ENCODE data around the gene SPPL2C.

Gene SPPL2C

DNA sequence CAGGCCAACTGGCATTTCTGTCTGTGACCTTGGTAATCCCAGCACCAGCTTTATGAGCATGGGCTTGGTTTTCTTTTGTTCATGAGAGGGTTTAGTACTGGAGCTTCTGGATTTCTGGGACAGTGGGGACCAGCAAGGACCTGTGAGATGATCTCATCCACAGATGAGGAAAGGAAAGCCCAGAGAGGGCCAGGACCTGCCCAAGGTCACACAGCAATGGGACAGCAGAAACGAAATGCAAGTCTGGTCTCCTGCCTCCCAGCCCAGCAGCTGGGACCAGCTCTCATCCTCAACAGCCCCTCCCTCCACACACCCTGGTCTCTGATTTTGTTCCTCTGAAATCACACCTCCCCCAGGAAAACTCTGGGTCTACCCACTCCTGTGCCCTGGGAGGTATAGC is 7.2 kb downstream of the SPPL2C start:
- no peak overlapping the region for H4K5ac ChIP-seq (ENCODE audit: low read length)
- H2AK5ac ChIP-seq (ENCODE audit: low read length), result no peak overlapping the region
- no peak overlapping the region for H3K27ac ChIP-seq (ENCODE audit: low read depth, low read length)
- H3K79me1 ChIP-seq (ENCODE audit: low read length), result no peaks in the 10 kb centered on the region
- H2BK120ac ChIP-seq (ENCODE audit: low read depth, low read length), result no peak overlapping the region
- H3K56ac ChIP-seq (ENCODE audit: low read length), result no peak overlapping the region
- no peak overlapping the region for H4K8ac ChIP-seq (ENCODE audit: low read depth, low read length)
- no peak for DNase-seq
- no peaks in the 10 kb centered on the region for H3K36me3 ChIP-seq (ENCODE audit: control insufficient read depth, insufficient read depth, low read length)
- H3K4me1 ChIP-seq (ENCODE audit: control insufficient read depth, low read depth, low read length), result no peaks in the 10 kb centered on the region
- H3K23ac ChIP-seq (ENCODE audit: low read length), result no peak overlapping the region
- no peak overlapping the region for H2BK15ac ChIP-seq (replicated peaks; ENCODE audit: low read depth)
- no peak overlapping the region for H2BK5ac ChIP-seq (ENCODE audit: low read length)
- no peaks in the 10 kb centered on the region for H3K79me2 ChIP-seq (ENCODE audit: control insufficient read depth, insufficient read depth, low read length)
- H3K4me3 ChIP-seq (ENCODE audit: low read length), result no peak overlapping the region
- no peaks in the 10 kb centered on the region for H3K27me3 ChIP-seq (ENCODE audit: insufficient read depth, low read length, poor library complexity)
- no peak overlapping the region for H3K9ac ChIP-seq (ENCODE audit: low read length)
- WGBS (ENCODE audit: extremely low coverage, insufficient coverage, low lambda C conversion rate), result no CpG with 5 or more reads among the region's 1 CpG
- no peak overlapping the region for H3K4ac ChIP-seq (ENCODE audit: low read depth, low read length)
- H3K4me2 ChIP-seq (ENCODE audit: low read length), result no peak overlapping the region
- H3K18ac ChIP-seq (ENCODE audit: low read length), result no peak overlapping the region

DNA sequence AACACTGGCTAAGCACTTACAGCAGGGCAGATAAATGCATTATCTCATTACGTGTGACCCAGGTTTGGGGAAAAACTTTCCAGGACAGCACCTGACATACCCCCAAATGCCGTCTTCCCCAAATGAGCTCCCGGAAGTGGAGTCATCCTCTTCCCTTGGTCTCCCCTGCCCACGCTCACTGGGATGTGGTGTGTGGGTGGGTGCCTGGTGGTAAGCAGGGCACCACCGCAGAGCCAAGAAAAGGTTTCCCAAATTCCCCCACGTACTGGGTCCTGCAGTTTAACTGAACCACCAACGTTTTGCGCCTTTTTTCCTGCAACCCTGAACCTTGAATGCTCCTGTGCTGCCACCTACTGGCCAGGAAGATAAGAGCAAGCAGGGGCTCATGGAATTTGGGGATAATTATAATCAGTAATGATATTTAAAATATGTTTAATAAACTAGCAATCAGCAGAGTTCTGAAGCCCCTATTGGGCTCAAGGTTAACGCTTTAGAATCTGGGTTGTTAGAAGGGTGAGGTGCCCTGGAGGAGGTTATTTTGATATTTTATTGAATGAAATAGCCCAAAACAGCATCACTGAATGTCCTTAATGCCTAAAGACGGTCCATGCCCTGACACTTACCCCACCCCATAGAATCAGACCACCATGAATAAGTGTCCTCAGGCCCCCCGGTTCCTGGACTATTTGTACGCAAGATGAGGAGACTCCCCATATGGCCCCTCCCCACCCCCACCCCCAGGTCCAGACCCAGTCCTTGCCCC is 8.0 kb downstream of the SPPL2C start:
- Histone ChIP-seq H3K27me3 (ENCODE audit: insufficient read depth, low read length, poor library complexity) (no peaks in the 10 kb centered on the region), H3K27ac (ENCODE audit: low read depth, low read length) (no peak overlapping the region), H4K5ac (ENCODE audit: low read length) (no peak overlapping the region), H2BK5ac (ENCODE audit: low read length) (no peak overlapping the region), H3K4ac (ENCODE audit: low read depth, low read length) (no peak overlapping the region), H4K8ac (ENCODE audit: low read depth, low read length) (no peak overlapping the region), H3K79me1 (ENCODE audit: low read length) (no peaks in the 10 kb centered on the region), H3K36me3 (ENCODE audit: control insufficient read depth, insufficient read depth, low read length) (no peaks in the 10 kb centered on the region), H2AK5ac (ENCODE audit: low read length) (no peak overlapping the region), H3K4me1 (ENCODE audit: control insufficient read depth, low read depth, low read length) (no peaks in the 10 kb centered on the region), H3K4me2 (ENCODE audit: low read length) (no peak overlapping the region), H2BK15ac (replicated peaks; ENCODE audit: low read depth) (no peak overlapping the region), H3K18ac (ENCODE audit: low read length) (no peak overlapping the region), H3K79me2 (ENCODE audit: control insufficient read depth, insufficient read depth, low read length) (no peaks in the 10 kb centered on the region), H3K9ac (ENCODE audit: low read length) (no peak overlapping the region), H3K56ac (ENCODE audit: low read length) (no peak overlapping the region), H3K23ac (ENCODE audit: low read length) (no peak overlapping the region), H3K4me3 (ENCODE audit: low read length) (no peak overlapping the region), H2BK120ac (ENCODE audit: low read depth, low read length) (no peak overlapping the region)
- no CpG with 5 or more reads among the region's 12 CpGs for WGBS (ENCODE audit: extremely low coverage, insufficient coverage, low lambda C conversion rate)
- DNase-seq, result peak; percentile 67

DNA sequence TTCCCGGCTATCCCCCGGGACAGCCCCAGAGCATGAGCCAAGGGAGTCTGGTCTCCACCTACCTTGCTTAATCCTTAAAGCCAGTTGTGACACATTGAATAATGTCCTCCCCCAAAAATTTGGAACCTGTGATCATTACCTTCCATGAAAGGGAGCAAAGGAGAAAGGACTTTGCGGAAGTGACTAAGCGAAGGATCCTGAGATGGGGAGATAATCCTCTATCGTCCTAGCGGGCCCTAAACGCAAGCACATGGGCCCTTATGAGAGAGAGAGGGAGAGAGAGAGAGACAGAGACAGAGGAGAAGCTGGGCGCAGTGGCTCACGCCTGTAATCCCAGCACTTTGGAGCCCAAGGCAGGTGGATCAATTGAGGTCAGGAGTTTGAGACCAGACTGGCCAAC is 9.5 kb downstream of the SPPL2C start:
- Histone ChIP-seq H3K9ac (ENCODE audit: low read length) (no peak overlapping the region), H2BK120ac (ENCODE audit: low read depth, low read length) (no peak overlapping the region), H4K8ac (ENCODE audit: low read depth, low read length) (no peak overlapping the region), H3K23ac (ENCODE audit: low read length) (no peak overlapping the region), H3K56ac (ENCODE audit: low read length) (no peak overlapping the region), H3K4me2 (ENCODE audit: low read length) (no peak overlapping the region), H3K4me3 (ENCODE audit: low read length) (no peak overlapping the region), H4K5ac (ENCODE audit: low read length) (no peak overlapping the region), H3K36me3 (ENCODE audit: control insufficient read depth, insufficient read depth, low read length) (no peaks in the 10 kb centered on the region), H3K79me2 (ENCODE audit: control insufficient read depth, insufficient read depth, low read length) (no peaks in the 10 kb centered on the region), H3K4me1 (ENCODE audit: control insufficient read depth, low read depth, low read length) (no peaks in the 10 kb centered on the region), H2AK5ac (ENCODE audit: low read length) (no peak overlapping the region), H2BK15ac (replicated peaks; ENCODE audit: low read depth) (no peak overlapping the region), H3K4ac (ENCODE audit: low read depth, low read length) (no peak overlapping the region), H3K79me1 (ENCODE audit: low read length) (no peaks in the 10 kb centered on the region), H2BK5ac (ENCODE audit: low read length) (no peak overlapping the region), H3K18ac (ENCODE audit: low read length) (no peak overlapping the region), H3K27me3 (ENCODE audit: insufficient read depth, low read length, poor library complexity) (no peaks in the 10 kb centered on the region), H3K27ac (ENCODE audit: low read depth, low read length) (no peak overlapping the region)
- no CpG with 5 or more reads among the region's 9 CpGs for WGBS (ENCODE audit: extremely low coverage, insufficient coverage, low lambda C conversion rate)
- no peak for DNase-seq

DNA sequence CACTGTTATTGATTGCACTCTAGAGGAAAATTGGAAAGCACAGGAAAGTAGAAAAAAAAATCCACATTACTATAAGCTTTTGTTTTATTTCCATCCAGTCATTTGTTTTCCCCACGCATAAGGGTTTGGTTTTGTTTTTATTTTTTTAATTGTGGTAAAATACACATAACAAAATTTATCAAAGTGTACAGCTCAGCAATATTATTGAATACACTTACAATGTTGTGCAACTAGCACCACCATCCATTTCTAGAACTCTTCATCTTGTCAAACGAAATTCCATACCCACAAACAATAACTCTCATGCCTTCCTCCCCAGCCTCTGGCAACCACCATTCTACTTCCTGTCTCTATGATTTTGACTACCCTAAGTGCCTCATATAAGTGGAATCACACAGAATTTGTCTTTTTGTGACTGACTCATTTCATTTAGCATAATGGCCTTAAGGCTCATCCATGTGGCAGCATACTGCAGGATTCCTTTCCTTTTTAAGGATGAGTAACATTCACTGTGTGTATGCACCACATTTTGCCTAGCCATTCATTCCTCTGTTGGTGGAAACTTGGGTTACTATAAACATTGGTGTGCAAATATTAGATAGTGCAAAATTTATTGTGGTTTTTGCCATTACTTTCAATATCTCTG is 11.1 kb downstream of the SPPL2C start:
- no peak overlapping the region for H3K9ac ChIP-seq (ENCODE audit: low read length)
- DNase-seq, result no peak
- 100% methylated on average over 1 of the region's 2 CpGs for WGBS (ENCODE audit: extremely low coverage, insufficient coverage, low lambda C conversion rate)
- no peaks in the 10 kb centered on the region for H3K79me1 ChIP-seq (ENCODE audit: low read length)
- no peaks in the 10 kb centered on the region for H3K4me1 ChIP-seq (ENCODE audit: control insufficient read depth, low read depth, low read length)
- no peak overlapping the region for H3K4me3 ChIP-seq (ENCODE audit: low read length)
- no peak overlapping the region for H4K8ac ChIP-seq (ENCODE audit: low read depth, low read length)
- no peak overlapping the region for H4K5ac ChIP-seq (ENCODE audit: low read length)
- H3K4me2 ChIP-seq (ENCODE audit: low read length), result no peak overlapping the region
- H3K56ac ChIP-seq (ENCODE audit: low read length), result no peak overlapping the region
- no peaks in the 10 kb centered on the region for H3K79me2 ChIP-seq (ENCODE audit: control insufficient read depth, insufficient read depth, low read length)
- no peak overlapping the region for H2BK15ac ChIP-seq (replicated peaks; ENCODE audit: low read depth)
- H2AK5ac ChIP-seq (ENCODE audit: low read length), result no peak overlapping the region
- H3K23ac ChIP-seq (ENCODE audit: low read length), result no peak overlapping the region
- no peak overlapping the region for H3K27ac ChIP-seq (ENCODE audit: low read depth, low read length)
- no peak overlapping the region for H2BK5ac ChIP-seq (ENCODE audit: low read length)
- H3K18ac ChIP-seq (ENCODE audit: low read length), result no peak overlapping the region
- H3K36me3 ChIP-seq (ENCODE audit: control insufficient read depth, insufficient read depth, low read length), result no peaks in the 10 kb centered on the region
- H2BK120ac ChIP-seq (ENCODE audit: low read depth, low read length), result no peak overlapping the region
- H3K27me3 ChIP-seq (ENCODE audit: insufficient read depth, low read length, poor library complexity), result no peaks in the 10 kb centered on the region
- H3K4ac ChIP-seq (ENCODE audit: low read depth, low read length), result no peak overlapping the region

DNA sequence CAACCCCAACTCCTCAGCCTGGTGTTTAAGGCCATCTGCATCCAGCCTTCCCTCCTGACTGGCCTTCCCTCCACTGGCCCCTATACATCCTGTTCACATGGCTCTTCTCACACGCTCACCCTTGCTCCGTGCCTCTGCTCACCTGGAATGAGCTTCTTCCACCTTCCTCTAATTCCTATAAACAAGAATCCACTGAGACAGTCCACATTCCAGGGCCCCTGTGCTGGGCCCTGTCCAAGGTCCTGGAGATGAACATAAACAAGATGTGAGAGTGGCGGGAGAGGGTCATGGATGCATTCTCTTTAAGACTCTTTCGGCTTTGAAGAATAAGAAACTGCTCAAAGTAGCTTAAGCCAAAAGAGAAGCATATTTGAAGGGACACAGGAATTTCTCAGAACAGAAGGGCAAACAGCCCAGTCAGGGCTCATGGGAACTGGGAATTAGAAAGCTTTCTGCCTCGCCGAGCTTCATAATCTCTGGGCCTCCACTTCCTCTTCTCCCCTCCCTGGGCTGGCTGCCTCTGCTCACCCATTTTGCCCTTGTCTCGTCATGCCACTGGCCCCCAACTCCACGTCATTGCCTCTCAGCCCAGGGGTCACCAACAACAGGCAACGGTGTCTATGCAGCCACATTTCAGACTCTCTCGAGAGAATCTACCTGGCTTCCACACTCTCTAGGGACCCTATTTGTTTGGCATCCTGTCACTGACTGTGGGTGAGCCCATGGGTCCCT is 13.5 kb downstream of the SPPL2C start:
- H2AK5ac ChIP-seq (ENCODE audit: low read length), result no peak overlapping the region
- H4K5ac ChIP-seq (ENCODE audit: low read length), result no peak overlapping the region
- no peak overlapping the region for H3K23ac ChIP-seq (ENCODE audit: low read length)
- H4K8ac ChIP-seq (ENCODE audit: low read depth, low read length), result no peak overlapping the region
- H2BK5ac ChIP-seq (ENCODE audit: low read length), result no peak overlapping the region
- no peaks in the 10 kb centered on the region for H3K36me3 ChIP-seq (ENCODE audit: control insufficient read depth, insufficient read depth, low read length)
- no peaks in the 10 kb centered on the region for H3K79me1 ChIP-seq (ENCODE audit: low read length)
- H3K27me3 ChIP-seq (ENCODE audit: insufficient read depth, low read length, poor library complexity), result no peaks in the 10 kb centered on the region
- H3K4me1 ChIP-seq (ENCODE audit: control insufficient read depth, low read depth, low read length), result no peaks in the 10 kb centered on the region
- H3K4me2 ChIP-seq (ENCODE audit: low read length), result no peak overlapping the region
- no peak overlapping the region for H3K27ac ChIP-seq (ENCODE audit: low read depth, low read length)
- no peak overlapping the region for H2BK15ac ChIP-seq (replicated peaks; ENCODE audit: low read depth)
- no peak overlapping the region for H3K56ac ChIP-seq (ENCODE audit: low read length)
- H3K4ac ChIP-seq (ENCODE audit: low read depth, low read length), result no peak overlapping the region
- peak; percentile 71 for DNase-seq
- H3K18ac ChIP-seq (ENCODE audit: low read length), result no peak overlapping the region
- no peak overlapping the region for H3K4me3 ChIP-seq (ENCODE audit: low read length)
- H2BK120ac ChIP-seq (ENCODE audit: low read depth, low read length), result no peak overlapping the region
- no peak overlapping the region for H3K9ac ChIP-seq (ENCODE audit: low read length)
- no peaks in the 10 kb centered on the region for H3K79me2 ChIP-seq (ENCODE audit: control insufficient read depth, insufficient read depth, low read length)
- WGBS (ENCODE audit: extremely low coverage, insufficient coverage, low lambda C conversion rate), result no CpG with 5 or more reads among the region's 10 CpGs
